GM18499 (cell line): Measurements from ENCODE around the gene PMP22.

Experiments
- ATAC-seq: cut with Tn5 transposase; IDR thresholded peaks from one replicate; pipeline ENCODE4 v1.9.1; 2021; ENCODE audit warnings: moderate number of reproducible peaks; ENCODE audit not compliant: insufficient read depth, unreplicated experiment

Gene PMP22

GRCh38 chr17:15257258-15257788 lies 7.8 kb downstream of the PMP22 start:
- ATAC-seq: peak; percentile 75

GRCh38 chr17:15256689-15257088 lies 8.4 kb downstream of the PMP22 start:
- no peak for ATAC-seq

DNA sequence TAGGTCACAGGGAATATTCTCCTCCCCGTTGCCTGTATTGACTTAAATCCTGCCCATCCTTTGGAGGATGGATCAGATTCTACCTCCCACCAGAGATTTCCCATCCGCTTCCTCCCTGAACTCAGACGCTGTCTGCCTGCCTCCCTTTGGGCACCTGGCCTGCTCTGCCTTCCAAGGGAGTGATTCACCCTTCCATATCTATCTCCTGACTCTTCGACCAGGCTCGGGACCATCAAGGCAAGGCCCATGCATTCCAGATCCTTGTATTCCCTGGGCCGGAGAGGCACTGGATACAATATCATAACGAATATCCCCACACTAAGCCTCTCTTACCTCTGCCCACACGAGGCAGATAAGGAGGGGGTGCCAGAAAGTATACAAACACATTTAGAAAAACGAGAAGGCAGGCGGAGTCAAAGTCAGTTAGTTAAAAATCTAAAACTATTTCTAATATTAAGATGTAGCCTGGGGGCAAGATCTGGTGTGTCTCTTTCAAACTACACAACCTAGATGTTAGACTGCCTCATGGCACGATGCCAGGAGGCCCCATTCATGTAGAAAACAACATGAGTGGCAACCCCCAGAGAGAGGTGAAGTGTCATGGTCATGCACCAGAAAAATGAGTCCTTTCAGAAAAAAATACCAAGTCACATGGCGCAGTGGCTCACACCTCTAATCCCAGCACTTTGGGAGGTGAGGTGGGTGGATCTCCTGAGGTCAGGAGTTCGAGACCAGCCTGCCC lies 9.2 kb downstream of the PMP22 start:
- ATAC-seq: no peak

- ATAC-seq: no peak
Observed at GRCh38 chr17:15250135-15250860, 14.8 kb downstream of the PMP22 start.

GRCh38 chr17:15249487-15249886 lies 15.6 kb downstream of the PMP22 start:
- no peak for ATAC-seq

DNA sequence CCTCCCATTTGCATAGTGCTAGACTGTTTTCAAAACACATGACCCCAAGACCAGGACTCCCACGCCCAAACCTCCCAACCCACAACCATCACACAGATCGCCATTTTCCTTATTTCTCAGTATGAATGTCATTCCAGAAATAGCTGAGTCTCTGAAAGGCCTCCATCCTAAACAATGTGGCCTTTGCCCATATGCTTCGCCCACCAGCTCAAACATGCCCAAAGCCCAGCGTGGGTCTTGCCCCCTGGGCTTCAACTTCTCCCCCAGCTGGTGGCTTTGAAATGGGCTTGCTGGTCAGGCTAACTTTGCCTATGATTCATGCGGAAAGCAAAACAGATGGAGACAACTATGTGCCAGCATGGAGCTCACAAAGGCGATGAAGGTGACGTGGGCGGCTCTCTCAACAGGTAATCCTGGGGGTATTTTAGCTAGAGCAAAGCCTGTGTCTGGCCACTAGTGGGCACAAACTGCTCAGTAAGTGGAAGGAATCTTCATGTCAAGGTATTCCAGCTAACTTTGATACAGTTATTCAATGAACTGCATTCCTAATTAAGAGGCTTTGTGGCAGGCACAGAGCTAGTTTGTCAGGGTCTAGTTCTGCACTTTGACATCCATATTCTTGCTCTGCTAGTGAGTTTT lies 17.1 kb downstream of the PMP22 start:
- no peak for ATAC-seq

GRCh38 chr17:15245054-15245453 lies 20.1 kb downstream of the PMP22 start:
- ATAC-seq: no peak

DNA sequence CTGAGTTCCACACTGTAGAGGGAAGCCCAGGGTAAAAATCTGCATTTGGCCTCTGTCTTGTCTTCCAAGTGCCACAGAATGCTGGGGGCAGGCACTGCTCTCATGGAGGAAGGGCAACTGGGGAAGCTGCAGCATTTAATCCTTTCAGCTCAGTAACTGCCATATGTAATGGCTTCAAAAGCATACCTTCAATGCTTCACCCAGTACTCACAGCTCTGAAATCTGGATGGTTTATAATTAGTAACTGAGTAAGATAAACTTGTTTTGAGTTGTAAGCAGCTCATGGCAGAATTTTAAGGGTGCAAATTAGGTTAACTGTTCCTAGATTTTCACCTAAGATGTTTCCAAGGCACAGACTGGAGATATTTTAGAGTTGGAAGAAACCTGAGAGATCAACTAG lies 24.5 kb downstream of the PMP22 start:
- ATAC-seq: no peak

- ATAC-seq: no peak
Observed at GRCh38 chr17:15239491-15239890, 25.6 kb downstream of the PMP22 start.

- no peak for ATAC-seq
Observed at GRCh38 chr17:15238676-15239422, 26.3 kb downstream of the PMP22 start.

- ATAC-seq: no peak
Observed at GRCh38 chr17:15238057-15238456, 27.1 kb downstream of the PMP22 start.

- ATAC-seq: no peak
Observed at GRCh38 chr17:15237106-15237425, 28.1 kb downstream of the PMP22 start.

GRCh38 chr17:15236281-15237105 lies 28.6 kb downstream of the PMP22 start:
- ATAC-seq: no peak

GRCh38 chr17:15233971-15234370 lies 31.2 kb downstream of the PMP22 start:
- ATAC-seq: no peak

- no peak for ATAC-seq
Observed at GRCh38 chr17:15233022-15233805, 31.9 kb downstream of the PMP22 start.

DNA sequence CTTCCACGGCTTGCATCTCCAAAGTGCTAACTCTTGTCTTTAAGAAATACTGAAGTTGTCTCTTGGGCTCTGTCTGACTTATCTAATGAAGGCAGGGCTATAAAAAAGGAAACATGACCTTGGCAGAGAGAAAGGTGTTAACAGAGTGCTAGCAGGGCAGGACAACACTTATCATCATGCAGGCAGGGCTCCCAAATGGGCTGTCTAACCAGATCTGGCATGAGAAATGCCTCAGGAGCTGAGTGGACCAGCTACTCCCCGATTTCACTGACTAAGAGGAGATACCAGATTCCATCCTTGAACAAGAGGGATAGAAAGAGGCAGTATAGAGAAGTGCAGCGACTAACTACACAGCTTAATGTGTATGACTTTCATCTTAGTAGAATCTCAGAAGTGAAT lies 32.6 kb downstream of the PMP22 start:
- no peak for ATAC-seq

- ATAC-seq: no peak
Observed at GRCh38 chr17:15231851-15232516, 33.1 kb downstream of the PMP22 start.

GRCh38 chr17:15230866-15231265 lies 34.3 kb downstream of the PMP22 start:
- no peak for ATAC-seq
